Measurements from ENCODE around the gene RIC8B.
A peak's percentile ranks its signal among the peaks of the same experiment; 100 is the strongest.
"Not testable (repeated sequence)": the region's sequence is repeated elsewhere in the genome, so short reads cannot be mapped to it uniquely, and the experiment has no call there.

The RIC8B gene, protein sequence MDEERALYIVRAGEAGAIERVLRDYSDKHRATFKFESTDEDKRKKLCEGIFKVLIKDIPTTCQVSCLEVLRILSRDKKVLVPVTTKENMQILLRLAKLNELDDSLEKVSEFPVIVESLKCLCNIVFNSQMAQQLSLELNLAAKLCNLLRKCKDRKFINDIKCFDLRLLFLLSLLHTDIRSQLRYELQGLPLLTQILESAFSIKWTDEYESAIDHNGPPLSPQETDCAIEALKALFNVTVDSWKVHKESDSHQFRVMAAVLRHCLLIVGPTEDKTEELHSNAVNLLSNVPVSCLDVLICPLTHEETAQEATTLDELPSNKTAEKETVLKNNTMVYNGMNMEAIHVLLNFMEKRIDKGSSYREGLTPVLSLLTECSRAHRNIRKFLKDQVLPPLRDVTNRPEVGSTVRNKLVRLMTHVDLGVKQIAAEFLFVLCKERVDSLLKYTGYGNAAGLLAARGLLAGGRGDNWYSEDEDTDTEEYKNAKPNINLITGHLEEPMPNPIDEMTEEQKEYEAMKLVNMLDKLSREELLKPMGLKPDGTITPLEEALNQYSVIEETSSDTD

GRCh38 chr12:106774005-106774807 lies at the start of gene RIC8B:
RIC8B (plus strand) TSS chr12:106774682; CDS start chr12:106774746, 64 bp downstream.
- DNase-seq = peak; percentile 92 to 99 (median 98)
- intact Hi-C loops (cut with DNase I) = loop anchor here (5.0 to 10.0 kb wide), 2 partner anchors 127 to 211 kb away; partner anchors contain the start of gene MTERF2

GRCh38 chr12:106724934-106725333 lies 49.5 kb upstream of the RIC8B start:
- intact Hi-C loops (cut with DNase I) = no loop called here
- no peak for DNase-seq

DNA sequence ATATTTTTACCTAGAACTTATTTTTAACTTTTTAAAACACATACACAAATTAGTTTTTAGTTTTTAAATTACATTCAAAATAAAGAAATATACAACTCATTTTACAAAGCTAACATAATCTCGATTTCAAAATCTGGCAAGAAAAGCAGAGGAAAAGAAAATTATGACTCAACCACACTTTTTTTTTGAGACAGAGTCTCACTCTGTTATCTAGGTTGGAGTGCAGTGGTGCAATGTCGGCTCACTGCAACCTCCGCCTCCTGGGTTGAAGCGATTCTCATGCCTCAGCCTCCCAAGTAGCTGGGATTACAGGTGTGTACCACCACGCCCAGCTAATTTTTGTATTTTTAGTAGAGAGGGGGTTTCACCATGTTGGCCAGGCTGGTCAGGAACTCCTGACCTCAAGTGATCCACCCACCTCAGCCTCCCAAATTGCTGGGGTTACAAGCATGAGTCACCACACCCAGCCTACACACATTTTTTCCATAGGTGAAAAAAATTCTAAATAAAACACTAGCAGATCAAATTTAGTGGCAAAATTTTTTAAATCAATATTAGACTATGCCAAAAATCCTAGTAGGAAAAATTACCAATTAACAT lies 47.8 kb upstream of the RIC8B start:
- DNase-seq; intact Hi-C loops (cut with DNase I): not testable (repeated sequence)

DNA sequence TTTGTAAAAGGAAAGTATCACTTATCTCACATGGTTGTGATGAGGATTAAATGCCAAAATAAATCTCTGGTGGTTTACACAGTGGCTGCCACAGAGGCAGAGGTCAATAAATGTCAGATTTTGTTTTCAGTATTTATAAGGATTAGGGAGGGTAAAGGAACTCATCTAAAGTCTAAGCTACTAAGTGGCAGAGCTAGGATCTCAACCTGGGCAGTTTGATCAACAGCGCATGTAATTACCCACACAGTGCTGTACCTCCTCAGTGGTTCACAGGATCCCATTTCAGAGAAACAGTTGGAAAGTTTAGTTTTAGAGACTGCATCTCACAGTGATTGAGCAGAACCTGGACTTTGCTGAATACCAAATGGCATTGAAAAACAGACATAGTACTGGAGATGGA lies 44.9 kb upstream of the RIC8B start:
- intact Hi-C loops (cut with DNase I) = no loop called here
- no peak for DNase-seq

DNA sequence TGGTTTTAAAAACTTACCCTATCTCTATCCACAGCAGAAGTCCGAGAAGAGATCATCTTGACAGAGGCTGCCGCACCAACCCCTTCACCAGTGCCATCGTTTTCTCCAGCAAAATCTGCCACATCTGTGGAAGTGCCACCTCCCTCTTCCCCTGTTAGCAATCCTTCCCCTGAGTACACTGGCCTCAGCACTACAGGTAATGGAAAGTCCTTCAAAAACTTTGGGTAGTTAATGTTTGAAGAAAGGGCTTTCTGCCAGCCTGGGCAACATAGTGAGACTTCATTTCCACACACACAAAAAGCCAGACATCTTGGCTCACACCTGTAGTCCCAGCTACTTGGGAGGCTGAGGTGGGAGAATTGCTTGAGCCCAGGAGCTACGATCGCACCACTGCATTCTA lies 41.6 kb upstream of the RIC8B start:
- intact Hi-C loops (cut with DNase I) = no loop called here
- no peak for DNase-seq

DNA sequence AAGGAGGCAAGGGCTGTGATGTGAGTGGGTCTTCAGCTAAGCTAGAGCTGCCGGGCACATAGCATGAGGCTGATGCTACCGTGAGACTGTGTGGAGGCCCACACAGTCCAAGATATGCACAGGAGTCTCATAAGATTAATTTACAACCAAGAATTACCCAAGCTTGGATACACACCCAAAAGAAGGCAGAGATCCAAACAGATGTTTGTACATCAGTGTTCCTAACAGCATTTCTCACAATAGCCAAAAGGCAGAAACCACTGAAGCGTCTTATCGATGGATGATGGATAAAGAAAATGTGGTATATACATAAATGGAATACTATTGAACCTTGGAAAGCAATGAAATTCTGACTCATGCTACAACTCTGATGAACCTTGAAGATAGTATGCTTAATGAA lies 40.8 kb upstream of the RIC8B start:
- intact Hi-C loops (cut with DNase I) = no loop called here
- no peak for DNase-seq

- intact Hi-C loops (cut with DNase I) = no loop called here
- DNase-seq = no peak
Measured at GRCh38 chr12:106736051-106736957, 38.2 kb upstream of the RIC8B start.

GRCh38 chr12:106739318-106739717 lies 35.2 kb upstream of the RIC8B start:
- intact Hi-C loops (cut with DNase I) = no loop called here
- DNase-seq = no peak

DNA sequence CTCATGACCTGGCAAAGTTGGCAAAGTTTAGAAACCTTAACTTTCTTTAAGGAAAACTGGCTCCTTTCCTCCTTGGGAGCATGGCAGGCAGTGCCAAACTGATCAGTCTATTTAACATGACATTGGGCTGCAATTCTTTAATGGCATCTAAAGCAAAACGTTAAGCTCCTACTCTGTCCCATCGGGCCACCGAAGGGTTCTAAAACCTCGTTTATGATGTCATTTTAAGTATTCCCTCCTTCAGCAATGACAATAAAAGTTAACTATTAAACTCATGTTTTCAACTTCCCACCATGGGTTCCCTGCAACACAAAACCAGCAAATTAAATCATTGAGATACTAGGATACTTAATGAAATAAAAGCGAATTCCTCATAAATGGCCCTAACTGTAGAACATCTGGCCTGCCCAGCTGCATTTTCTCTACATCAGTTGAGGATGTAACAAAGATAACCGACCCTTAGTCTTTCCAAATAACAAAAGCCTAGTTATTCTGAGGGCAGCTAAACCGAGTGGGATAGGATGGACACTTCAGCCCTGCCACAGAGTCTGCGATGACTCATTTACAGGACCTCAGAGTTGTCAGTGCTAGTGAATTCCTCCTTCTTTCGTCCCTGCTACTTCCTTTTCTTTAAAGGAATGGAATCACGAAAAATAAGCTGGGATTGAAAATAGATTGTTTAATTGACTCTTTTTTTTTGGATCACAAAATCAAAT lies 34.5 kb upstream of the RIC8B start:
- no peak for DNase-seq
- intact Hi-C loops (cut with DNase I) = no loop called here

GRCh38 chr12:106740818-106741217 lies 33.7 kb upstream of the RIC8B start:
- intact Hi-C loops (cut with DNase I) = no loop called here
- no peak for DNase-seq

GRCh38 chr12:106741247-106741646 lies 33.2 kb upstream of the RIC8B start:
- intact Hi-C loops (cut with DNase I) = no loop called here

GRCh38 chr12:106743270-106743988 lies 31.1 kb upstream of the RIC8B start:
- intact Hi-C loops (cut with DNase I) = no loop called here
- DNase-seq = no peak

More at GRCh38 chr12:106741247-106741646, 33.2 kb upstream of the RIC8B start:
- no peak for DNase-seq

DNA sequence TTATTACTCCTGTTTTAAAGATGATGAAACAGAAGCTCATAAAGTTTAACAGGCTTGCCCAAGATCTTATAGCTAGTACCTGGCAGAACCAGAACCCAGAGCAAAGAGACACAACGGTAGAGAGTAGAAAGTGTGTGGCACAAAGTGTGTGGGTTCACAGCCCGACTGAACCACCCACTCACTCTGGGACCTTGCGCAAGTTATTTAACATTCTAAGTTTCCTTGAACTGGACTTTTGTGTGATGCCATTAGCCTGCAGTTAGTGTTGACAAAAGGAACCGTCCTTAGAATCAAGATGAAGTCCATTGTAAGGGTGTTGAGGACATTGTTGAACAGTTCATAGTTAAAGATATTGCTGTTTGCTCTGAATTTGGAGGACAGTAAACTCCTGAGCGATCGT lies 29.9 kb upstream of the RIC8B start:
- intact Hi-C loops (cut with DNase I) = no loop called here

DNA sequence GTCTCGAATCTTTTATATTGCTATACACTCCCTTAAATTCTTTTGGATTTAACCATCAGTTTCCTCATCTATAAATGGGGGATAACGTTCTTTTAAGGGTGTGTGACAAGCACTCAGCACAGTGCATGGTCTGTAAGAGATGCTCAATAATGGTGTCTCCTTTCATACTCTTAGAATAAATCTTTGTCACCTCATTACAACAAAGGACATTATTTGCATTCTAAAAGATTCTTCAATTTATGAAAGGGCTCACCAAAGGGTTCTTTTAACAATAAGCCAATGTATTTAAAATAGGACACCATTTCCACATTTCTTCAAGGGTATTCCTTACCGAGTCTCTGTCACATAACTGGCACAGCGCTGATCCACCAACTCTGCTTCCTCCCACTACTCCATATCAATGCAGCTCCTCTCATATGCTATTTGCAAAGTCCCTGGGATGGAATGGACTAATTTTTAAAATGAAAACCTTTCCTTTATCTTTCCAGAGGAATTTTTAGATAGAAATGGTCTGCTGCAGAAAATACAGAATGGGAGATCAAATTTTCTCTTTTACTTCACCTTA lies 29.2 kb upstream of the RIC8B start:
- peak in 10 of 42 donors; percentile 24 to 69 (median 46) for DNase-seq

More for the DNA sequence above, 29.9 kb upstream of the RIC8B start:
- no peak for DNase-seq

GRCh38 chr12:106747973-106748436 lies 26.5 kb upstream of the RIC8B start:
- DNase-seq = no peak
- intact Hi-C loops (cut with DNase I) = no loop called here

More for the DNA sequence above, 29.2 kb upstream of the RIC8B start:
- intact Hi-C loops (cut with DNase I) = no loop called here

- no peak for DNase-seq
- intact Hi-C loops (cut with DNase I) = no loop called here
Measured at GRCh38 chr12:106750524-106750923, 24.0 kb upstream of the RIC8B start.

GRCh38 chr12:106753526-106753925 lies 21.0 kb upstream of the RIC8B start:
- intact Hi-C loops (cut with DNase I) = no loop called here
- peak in 26 of 42 donors; percentile 21 to 82 (median 49) for DNase-seq

Data from head of caudate nucleus (tissue), 42 donors.